NK-92 treated with Interleukin-12 subunit alpha and Interleukin-12 subunit beta, amount 100 ng/mL, for 24 hours (cell line): ENCODE measurements around the gene HDAC4.
A peak's percentile ranks its signal among the peaks of the same experiment; 100 is the strongest.

ENCODE experiments used
- DNase-seq: peaks from one replicate; lab custom pipeline; 2025; lab: John Stamatoyannopoulos, UW

HDAC4 gene

DNA sequence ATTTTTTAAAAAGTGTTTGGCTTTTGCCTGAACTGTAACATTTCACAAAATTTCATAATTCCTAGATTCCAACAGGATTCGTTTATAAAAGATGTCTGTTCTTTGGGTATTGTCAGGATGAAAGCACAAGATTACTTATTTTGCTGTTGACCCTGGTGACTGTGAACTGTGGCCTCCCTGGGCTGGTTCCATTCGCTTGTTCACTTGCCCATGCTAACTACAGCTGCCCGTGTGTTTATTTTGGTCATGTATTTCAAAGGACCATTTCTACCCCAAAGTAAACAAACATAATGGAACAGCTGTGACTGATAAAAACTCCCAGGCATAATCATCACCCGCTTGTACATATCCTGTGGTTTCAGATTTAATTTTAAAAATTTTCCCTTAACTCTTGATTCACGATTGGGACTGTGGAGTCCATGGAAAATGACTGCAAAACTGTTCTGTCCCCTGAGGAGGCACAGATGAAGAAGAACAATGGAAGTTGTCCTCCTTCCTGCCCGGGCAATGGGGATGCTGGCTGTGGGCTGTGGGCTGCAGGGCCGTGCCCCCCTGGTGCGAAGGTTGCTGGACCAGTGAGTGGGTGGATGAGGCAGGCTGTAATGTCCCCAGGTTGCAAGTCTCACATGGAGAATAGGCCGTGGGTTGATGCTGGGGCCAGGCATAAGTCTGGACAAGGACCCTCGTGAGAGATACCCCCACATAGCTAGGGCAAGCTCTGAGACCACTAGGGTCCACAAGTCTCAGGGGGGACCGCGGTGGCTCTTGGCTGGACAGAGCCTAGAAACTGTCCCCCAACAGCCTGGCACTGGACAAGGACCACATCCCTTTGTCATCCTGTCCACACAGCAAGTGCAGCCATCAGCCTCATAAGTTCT lies 28.9 kb upstream of the HDAC4 start:
- DNase-seq: no peak

DNA sequence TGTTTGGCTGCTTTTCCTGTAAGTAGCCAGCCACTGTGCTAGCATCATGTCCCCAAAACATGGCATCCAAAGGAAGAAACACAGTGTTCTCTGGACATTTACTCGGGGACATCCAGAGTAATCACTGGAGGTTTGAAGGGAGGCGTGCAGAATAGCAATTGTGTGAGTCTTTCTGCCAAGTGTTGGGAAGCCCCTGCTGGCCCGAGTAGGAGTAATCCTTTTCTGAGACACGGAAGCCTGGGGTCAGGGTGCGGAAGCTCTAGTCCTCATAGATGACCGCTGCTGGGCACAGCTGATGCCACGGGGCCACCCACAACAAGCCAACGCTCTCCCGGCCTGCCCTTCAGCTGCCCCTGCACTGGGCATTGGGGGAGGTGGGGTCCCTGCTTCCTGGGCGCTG lies 24.8 kb upstream of the HDAC4 start:
- DNase-seq: no peak

DNA sequence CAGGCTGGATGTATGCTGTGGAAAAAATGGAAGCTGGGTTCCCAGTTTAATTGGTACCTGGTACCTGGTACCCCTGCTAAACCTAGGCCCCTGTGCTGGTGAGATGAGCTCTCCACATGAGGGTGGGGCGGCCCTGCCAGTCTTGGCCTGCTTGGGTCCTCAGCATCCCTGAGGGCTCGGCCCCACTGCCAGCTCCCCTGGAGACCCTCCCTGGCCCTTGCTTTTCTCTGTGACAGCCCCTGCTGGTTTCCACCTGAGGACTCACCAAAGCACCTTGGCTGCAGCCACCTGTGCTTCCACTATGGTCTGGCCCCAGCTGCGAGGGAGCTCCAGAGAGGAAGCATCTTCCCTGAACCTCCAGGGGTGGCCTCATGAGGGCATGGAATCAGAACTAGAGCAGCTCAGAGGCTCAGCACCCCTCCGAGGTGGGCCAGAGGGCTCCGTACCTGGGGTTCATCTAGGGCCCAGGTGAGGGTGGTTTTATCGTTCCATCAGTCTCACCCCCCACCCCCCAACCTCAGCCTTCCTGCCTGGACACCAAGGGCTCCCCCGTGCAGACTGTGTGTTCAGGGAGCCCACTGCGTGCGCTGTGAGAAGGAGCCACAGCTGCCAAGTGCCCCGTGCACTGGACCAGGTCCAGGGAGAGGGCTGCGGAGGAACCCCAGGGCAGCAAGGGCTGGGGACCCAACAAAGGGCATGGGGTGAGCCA lies 23.7 kb upstream of the HDAC4 start:
- DNase-seq: no peak

DNA sequence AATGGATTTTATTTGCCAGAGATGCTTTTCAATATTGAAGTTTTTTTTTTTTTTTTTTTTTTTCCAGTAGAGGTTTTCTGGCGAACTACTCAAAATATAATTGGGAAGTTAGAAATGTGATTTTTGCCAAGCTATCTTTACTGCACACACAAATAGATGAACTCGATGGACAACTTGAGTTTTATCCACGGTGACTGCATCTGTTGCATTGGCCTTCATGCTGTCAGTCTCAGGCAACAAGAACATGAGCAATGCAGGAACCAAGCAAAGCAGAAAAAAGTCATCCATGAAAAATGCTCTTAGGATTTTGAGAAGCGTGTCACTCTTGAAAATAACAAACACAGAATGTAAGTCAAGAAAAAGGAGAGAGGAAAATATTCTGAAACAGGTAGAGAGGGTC lies 22.7 kb upstream of the HDAC4 start:
- no peak for DNase-seq

DNA sequence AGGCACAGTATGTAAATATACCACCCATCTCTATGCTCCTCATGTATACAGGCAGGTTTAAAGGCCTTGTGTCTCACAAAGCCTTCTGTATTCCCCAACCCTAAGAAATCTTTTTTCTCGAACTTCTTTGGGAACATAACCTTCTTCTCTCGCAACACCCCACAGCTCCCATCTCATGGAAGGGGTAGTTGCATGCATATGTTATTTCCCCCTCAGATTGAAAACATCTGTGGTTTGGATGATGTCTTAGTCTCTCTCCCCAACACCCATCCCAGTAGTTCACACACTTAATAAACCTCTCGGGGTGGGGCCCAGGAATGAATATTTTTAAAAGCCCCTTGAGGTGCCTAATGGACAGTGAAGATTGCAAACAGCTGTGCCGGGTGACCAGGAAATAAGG lies 21.0 kb upstream of the HDAC4 start:
- DNase-seq: no peak

DNA sequence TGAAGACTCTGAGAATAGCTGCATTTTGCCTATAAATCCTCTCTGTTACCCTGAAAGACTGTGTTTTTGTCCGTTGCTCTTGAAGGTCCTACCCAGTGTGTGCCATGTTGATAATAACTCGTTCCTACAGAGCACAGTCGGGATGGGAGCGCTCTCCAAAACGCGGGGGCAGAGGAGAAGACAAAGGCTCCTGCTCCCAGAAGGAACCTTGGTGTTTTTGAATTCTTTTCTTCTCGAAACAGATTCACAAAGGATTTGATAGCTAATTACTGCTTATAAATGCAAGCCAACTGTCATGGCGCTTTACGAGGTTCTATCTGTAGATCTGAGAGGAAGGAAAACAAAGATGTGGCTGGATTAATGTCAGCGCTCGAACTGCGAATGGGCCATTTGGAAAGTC lies 19.3 kb upstream of the HDAC4 start:
- no peak for DNase-seq

DNA sequence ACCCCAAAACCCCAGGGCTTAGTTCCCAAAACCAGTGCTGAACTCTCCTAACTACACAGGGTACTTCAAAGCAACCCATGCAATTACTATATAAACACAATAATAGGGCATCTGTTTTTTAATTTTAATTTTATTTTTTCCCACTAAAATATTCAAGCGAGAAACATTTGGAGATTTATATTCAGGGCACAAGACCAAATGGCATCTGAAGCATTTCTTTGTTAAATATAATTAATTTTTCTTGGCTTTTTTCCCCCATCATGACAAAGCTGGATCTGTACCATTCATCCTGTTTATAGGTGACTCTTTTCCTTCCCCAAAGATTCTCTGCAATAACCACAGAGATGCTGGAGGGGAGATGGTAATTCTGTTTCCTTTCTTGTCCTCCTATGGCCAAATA lies 18.1 kb upstream of the HDAC4 start:
- no peak for DNase-seq

DNA sequence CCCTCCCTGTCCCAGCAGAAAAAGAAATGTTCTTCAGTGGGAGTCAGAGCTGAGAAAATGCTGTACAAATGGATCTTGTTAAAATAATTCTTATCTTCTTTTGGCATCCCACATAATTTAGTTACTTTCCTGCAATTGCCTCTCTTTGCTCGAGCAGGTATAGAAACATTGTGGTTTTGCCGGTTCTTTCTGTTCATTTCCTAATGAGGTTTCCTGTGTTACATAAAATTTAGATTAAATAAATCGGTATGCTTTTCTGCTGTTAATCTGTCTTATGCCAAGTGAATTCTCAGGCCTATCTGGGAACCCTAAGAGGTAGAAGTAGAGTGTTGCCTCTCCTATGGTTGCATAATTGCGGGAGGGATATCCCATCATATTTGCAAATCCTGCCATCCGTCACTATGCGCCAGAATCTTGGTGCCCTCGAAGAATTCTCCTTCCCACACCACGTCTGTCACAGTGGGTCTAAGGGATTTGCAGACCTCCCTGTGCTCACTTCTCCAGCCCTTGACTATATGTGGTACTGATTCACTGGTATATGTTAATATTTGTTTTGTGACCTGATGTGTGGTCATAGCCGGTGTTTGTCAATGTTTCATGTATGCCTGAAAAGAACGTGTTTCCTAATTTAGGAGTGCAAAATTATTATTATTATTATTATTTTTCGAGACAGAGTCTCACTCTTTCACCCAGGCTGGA lies 12.2 kb upstream of the HDAC4 start:
- no peak for DNase-seq

DNA sequence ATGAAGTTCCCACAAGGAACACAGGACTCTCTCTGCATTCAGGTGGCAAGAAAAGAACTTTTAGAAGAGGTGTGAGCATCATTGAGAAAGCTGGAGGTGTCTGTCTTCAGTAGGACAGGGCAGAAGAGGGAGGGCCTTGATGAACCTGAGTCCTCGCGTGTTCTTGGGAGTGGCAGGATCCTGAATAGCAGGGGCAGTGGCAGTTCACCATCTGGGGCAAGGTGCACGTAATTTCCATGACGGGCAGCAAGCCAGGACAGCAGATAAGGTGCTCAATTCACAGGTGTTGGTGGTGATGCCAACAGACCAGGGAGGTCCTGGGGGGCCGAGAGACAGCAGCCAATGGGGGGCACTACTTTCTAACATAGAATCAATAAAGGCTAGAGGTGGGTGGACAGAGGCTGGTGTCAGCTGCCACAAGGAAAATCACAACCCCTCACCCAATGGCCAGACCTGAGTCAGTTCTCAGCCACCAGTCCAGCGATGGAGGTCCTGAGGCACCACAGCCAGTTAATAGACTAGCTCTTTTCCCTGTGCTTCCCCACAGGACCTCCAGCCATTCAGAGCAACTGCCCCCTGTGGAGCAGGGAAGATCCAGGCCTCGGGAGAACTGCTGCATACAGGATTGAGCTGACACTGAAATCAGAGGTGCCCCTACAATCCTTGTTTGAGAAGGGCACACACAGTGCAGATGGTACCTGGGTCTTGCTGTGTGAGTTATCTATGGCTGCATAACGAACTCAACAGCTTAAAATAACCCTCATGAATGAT lies 10.9 kb upstream of the HDAC4 start:
- DNase-seq: no peak

DNA sequence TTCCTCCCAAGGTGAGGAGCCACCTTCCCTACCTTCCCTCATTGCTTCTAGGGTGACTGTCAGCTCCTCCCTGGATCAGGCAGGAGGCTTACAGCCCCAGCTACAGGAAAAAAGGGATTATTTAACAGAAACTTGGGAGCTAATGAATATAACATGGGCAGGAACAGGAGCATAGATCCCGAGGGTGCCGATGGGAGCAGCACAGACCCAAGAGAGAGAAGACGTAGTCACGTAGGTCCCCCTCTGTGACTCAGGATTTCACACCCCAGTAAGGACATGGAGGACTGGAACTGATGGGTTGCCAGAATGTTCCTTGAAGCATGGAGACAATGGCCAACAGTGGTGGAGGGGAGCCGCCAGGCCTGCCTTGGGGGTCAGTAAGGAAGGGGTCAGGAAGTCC lies 10.3 kb upstream of the HDAC4 start:
- DNase-seq: no peak

DNA sequence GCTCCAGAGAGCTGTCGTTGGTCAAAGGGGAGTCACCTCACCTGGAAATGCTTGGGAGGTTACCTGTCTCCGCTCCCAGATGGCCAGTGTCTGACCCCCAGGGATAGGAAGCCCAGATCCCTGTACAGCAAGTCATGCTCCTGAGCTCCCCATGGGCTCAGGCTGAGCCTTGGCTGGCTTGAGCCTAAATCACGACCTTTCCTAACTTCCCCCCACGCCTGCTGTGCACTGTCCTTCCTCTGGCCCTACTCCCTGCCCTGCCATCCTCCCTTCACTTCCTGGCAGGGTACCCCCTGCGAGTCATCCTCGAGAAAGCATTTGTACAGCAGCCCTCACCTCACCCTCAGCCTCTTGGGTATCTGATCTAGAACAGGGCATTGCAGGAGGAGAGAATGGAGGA lies 9.2 kb upstream of the HDAC4 start:
- no peak for DNase-seq

DNA sequence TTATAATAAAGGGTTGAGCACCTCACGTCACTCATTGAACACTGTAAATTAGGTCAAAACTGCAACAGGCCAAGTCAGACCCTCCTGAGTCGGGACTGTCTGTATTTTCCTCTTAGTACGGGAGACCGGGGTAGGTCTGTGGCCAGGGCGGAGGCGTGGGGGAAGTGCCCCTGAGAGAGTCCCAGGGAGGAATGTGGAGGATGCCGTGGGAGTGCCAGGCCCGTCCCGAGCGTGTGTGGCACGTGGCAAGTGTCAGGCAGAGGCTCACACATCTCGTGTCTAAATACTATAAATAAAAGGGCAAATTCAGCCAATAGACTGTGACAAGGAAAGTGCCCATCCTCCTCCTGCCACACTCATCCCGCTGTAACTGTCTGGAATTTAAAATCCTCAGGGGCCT lies 6.3 kb upstream of the HDAC4 start:
- DNase-seq: no peak

DNA sequence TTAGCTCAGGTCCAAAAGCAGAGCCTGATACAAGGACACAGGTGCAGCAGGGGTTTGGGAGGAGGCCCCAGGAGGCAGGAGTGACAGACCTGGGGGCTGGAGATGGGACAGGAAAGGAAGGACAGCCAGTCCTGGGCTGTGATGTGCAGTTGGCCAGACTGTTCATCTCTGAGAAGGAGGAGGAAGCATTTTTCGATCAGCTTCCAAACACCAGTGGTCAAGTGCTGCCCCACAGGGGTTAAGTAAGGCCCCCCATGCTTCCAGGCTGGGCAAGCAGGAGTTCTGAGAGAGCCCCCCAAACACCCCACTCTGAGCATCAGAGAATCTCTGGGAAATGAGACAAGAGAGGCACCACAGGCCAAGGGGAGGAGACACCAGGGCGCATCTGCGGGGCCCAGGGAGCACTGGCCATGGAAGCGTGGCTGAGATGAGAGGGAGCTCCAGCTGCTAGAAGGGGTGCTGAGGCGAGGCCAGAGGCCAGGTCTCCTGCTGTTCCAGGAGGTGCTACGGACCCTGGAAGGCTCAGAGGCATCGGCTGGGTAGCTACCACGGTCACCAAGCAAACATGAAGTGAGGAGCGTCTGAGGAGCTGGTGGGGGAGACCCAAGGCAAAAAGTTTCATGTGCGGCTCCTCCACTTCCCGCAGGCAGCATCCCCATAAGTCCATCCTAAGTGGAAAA lies 5.6 kb upstream of the HDAC4 start:
- no peak for DNase-seq

DNA sequence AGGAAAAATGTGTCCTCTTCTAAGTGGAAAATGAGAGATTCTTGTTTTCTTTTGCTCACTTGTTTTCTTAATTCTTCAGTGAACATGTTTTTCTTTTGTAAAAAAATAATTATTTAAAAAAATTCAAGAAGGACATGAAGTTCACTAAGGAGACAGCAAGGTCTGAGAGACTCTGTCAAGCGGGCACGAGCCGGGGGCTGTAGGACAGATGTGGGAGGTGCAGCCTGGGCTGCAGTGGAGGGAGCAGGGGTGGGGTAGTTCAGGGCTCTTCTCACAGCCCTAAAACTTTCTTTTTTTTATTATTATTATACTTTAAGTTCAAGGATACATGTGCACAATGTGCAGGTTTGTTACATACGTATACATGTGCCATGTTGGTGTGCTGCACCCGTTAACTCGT lies 4.3 kb upstream of the HDAC4 start:
- no peak for DNase-seq

DNA sequence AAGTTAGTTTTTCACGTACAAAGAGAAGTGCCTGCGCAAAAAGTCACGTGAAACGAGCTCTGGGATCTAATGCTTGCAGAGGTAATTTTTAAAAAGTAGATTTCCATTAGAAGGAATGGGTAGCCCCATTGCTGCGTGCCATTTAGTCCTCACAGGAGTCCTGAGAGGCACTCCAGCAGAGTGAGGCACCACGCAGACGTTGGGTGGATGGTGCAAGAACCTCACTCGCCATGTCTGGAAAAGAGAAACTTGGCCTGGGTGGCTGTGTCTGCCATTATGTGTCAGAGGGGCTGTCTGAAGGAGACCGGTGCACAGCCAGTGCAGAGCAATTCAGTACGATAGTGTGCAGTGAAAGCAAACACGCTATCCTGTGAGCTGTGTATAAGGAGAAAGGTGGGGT lies 1.8 kb upstream of the HDAC4 start:
- no peak for DNase-seq

DNA sequence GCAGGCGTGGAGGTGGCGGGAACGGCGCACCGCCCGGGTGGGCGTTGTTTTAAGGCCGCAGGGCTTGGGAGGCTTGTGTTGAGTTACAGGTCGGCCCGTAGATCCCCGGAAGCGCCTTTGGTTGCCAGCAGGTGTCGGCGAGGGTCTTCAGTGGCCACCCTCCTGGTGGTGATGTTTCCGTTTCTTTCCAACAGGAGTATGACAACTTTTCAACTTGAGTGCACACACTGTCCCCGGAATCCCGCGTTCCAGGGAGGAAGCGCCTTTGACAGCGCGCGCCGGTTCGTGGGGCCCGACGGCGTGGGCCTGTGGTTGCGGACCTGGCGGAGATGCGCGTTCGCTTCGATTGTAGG lies 1.0 kb upstream of the HDAC4 start:
- DNase-seq: no peak

DNA sequence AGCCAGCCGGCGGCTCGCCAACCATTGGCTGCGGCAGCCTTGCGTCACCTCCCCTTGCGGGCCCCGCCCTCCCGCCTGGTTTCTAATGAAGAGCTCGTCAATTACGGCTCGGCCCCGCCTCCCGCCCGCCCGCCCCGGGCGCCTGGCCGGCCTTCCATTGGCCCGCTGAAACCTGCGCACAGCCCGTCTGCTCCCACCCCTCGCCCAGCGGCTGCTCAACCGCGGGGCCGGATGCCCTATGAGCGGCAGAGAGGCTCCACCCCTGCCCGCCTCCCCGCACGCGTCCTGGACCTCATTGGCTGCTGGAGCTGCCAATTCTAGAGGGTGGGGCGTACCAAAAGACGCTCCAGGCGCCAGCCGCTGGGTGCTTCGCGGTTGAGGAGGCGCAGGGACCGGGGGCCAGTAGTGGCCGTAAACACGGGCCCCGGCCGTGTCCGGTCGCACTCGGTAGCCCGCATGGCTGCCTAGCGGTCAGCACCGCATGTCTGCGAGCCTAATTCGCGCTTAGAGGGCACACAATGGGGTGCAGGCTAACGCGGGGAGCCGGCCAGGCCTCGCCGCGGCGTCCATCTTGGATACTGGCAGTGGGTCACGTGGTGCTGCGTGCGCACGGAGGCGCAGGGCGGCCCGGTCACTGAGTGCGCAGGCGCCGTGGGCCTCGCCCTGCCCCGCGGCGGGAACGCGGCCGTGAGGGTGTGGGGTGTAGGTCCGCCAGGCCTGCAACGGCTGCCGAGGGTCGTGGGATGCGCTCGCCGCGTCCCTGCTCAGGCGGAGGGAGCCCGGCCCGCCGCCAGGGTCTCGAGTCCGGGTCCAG lies 454 bp upstream of the HDAC4 start:
- DNase-seq: peak; percentile 100

DNA sequence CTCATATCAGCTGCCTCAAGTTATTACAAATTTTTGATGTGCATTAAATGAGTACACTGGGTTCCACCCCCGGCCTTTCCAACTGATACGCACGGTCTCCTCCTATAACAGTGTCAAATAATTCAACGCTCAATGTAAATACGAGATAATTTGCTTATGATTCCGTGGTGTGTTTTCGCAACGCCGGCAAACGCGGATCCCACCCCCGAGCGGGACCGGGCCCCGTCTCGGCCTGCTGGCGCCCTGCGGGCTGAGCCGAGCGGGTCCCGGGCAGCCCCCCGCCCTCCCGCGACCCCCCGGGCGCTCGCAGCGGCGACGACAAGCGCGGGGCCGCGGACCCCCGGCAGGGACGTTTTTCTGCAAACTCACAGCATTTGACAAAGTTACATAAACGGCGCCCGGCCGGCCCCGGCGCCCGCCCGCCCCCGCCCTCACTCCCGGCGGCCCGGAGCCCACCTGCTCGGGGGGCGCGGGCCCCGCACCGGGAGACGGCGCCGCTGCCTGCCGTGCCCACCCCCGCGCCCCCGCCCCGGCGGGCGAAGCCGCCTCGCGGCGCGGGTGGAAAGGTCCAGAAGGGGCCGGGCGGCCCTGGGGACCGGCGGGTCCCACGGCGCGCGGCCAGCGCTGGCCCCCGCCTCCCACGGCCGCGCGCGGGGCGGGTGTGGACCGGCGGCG lies 762 bp downstream of the HDAC4 start:
- DNase-seq: no peak

DNA sequence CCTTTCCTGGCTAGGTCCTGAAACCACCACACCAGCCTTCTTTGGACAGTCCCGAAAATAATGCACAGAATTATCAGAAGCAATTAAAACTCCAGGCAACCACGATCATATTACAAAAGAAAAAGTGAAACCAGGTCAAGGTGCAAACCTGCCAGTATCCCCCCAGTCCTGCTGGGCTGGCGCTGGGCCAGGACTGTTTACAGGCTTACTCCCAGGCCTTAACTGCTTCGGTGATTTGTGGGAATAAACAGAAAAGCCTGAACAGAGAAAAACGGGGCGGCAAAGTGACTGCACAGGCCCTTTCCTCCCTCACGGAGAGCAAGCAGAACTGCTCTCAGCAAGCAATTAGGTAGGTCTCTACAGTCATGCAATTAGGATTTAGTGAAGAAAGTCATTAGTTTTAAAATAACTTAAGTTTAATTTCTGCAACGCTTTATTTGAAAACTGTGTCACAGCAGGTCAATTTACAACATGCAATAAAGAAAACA lies 1.3 kb downstream of the HDAC4 start:
- DNase-seq: no peak

DNA sequence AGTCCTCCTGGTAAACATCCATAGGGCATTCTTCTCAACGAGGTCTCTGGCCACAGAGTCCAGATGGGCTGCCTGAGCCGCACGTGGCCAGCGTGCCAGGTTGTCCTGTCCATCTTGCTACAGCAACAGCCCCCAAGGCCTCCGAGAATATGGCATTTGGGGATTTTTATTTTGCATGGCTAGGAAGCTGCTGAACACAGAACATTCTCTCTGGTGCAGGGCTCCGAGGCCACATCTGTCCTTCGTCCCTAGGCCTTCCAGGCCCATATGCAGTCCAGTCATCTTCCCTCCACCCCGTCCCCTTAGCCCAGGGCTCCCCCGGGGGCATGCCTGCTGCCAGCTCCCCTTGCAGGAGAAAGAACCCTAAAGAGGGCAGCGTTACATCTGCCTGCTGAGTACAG lies 2.3 kb downstream of the HDAC4 start:
- no peak for DNase-seq
